GM19438 (cell line): Measurements from ENCODE around the gene CCDC13.

Experiments
- ATAC-seq: cut with Tn5 transposase; IDR thresholded peaks from one replicate; pipeline ENCODE4 v1.9.1; 2021; ENCODE audit warnings: low read depth; ENCODE audit not compliant: unreplicated experiment

Gene CCDC13

GRCh38 chr3:42801048-42801620, 28.1 kb upstream of the CCDC13 start:
- ATAC-seq: no peak

DNA sequence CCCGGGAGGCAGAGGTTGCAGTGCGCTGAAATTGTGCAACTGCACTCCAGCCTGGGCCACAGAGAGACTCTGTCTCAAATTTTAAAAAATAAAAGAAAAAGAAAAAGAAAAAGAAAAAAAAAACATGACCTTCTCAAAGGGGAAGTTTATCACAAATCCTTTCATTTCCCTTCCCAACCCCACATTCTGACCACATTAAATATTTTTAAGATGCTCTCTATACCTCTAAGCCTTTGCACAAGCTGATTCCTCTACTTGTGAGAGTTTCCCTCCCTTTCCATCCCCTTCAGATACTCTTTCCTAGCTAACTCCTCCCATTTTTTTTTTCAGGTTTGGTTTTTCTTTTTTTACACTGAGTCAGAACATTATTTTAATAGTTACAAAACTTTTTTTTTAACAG, 27.2 kb upstream of the CCDC13 start:
- ATAC-seq: no peak

DNA sequence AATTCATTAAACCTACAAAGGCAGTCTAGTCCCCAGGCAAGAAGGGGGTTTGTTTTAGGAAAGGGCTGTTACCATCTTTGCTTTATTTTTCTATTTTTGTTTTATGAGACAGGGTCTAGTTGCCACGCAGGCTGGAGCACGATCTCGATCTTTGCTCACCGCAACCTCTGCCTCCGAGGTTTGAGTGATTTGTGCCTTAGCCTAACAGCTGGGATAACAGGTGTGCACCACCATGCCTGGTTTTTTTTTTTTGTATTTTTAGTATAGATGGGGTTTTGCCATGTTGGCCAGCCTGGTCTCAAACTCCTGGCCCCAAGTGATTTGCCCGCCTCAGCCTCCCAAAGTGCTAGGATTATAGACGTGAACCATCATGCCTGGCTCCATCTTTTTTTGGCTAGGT, 26.3 kb upstream of the CCDC13 start:
- no peak for ATAC-seq

- no peak for ATAC-seq
These were observed 23.4 kb upstream of the CCDC13 start for GRCh38 chr3:42796332-42796885.

- no peak for ATAC-seq
These were observed 22.6 kb upstream of the CCDC13 start for GRCh38 chr3:42795621-42796181.

- no peak for ATAC-seq
These were observed 17.7 kb upstream of the CCDC13 start for GRCh38 chr3:42790714-42791229.

GRCh38 chr3:42786631-42787030, 13.6 kb upstream of the CCDC13 start:
- no peak for ATAC-seq

GRCh38 chr3:42786212-42786611, 13.2 kb upstream of the CCDC13 start:
- no peak for ATAC-seq

DNA sequence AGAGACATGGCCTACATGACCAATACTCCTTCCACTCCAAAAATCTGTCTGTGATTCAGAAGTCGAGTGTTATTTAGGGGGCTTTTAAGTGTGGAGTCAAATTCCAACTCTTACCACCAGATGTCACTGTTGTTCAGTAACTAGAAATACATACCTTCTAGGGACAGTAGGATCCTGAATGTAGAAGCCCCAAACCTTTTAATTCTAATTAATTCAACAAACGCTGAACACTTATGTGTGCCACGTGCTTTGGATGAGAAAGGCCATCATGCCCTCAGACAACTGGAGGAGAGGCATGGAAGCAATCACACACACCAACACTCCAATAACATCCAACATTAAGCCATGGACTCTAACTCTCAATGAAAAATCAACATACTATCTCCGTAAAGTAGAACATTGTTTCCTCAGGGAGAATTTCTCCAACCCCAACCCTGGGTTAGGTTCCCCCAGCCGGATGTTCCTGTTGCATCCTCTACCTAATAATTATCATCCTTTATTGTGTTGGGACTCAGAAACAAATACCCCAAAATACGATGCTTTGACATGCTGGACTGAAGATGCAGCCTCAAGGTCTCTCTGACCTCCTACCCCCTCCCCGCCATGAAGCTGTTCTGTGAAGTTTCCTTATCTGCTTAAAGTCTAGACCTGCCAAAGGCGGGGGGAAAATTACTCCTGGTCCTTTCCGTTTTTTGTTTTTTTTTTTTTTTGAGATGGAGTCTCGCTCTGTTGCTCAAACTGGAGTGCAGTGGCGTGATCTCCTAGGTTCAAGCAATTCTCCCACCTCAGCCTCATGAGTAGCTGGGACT, 8.0 kb upstream of the CCDC13 start:
- ATAC-seq: no peak

DNA sequence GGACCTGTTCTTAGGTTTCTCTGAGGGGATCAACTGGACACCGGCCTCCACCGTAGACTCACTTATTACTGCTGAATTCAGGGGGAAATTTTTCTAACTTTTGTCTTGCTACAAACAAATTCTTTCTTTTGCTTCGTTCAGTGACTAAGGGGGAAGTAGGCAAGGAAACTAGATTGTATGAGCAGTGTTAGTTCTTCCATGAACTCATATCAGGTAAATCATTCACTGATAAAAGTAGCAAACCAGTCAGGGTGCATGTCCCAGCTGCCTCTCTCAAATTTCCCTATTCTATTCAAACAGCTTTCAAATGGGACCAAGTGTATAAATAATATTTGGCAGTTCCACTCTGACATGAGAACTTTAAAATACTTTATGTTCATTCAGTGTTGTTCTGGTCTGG, 7.3 kb upstream of the CCDC13 start:
- no peak for ATAC-seq

GRCh38 chr3:42778644-42779043, 5.6 kb upstream of the CCDC13 start:
- ATAC-seq: no peak

DNA sequence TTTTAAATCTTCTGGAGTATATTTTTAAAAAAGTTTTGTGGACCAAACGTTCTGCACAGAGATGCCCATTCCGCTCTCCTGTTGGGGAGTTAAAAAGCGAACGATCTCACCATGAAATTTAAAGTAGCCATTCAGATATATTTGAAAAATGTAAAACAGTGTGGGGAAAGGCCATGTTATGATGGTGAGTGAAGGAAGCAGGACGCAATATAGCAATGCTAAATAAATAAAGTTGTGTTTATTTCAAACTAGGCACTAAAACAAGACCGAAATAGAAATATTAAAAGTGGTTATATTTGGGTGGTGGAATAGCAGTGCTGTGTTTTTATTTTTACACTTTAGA, 327 bp upstream of the CCDC13 start:
- no peak for ATAC-seq

GRCh38 chr3:42771271-42771670, 1.8 kb downstream of the CCDC13 start:
- ATAC-seq: no peak

DNA sequence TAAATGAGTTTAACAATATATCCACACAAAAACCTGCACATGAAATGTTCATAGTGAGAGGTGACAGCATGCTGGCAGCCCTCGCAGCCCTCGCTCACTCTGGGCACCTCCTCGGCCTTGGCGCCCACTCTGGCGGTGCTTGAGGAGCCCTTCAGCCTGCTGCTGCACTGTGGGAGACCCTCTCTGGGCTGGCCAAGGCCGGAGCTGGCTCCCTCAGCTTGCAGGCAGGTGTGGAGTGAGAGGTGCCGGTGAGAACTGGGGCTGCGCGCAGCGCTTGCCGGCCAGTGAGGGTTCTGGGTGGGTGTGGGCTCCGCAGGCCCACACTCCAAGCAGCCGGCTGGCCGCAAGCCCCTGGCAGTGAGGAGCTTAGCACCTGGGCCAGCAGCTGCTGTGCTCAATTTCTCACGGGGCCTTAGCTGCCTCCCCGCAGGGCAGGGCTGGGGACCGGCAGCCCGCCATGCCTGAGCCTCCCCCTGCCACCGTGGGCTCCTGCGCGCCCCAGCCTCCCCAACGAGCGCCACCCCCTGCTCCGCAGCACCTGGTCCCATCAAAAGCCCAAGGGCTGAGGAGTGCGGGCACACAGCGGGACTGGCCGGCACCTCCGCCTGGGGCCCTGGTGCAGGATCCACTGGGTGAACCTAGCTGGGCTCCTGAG, 3.4 kb downstream of the CCDC13 start:
- no peak for ATAC-seq

GRCh38 chr3:42764561-42765295, 8.3 kb downstream of the CCDC13 start:
- ATAC-seq: no peak

DNA sequence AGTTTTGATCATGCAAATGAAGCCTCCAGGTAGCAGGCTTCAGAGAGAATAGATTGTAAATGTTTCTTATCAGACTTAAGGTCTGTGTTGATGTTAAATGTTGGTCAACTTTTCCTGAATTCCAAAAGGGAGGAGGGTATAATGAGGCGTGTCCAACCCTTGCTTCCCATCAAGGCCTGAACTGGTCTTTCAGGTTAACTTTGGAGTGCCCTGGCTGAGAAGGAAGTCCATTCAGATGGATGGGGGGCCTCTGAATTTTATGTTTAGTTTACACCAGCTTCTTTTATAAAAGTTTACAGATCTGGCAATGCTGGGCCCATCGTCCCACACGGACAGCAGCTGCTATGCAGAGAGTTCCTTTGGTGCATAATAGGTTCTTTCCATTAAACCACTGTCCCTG, 8.9 kb downstream of the CCDC13 start:
- no peak for ATAC-seq

DNA sequence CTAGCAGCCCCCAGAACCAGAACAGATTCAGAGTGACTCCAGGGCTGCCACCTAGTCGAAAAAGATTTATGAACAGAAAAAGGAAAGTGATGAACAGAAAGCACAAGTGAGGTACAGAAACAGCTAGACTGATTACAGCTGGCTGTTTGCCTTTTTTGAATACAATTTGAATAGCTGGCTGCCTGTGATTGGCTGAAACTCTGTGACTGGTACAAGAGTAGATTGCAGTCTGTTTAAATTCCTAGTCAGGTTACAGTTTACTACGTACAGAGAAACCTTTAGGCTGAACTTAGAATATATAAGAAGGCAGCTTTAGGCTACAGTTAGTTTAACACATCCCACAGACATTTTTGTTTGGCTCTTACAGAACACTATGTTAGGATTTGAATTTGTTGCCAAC, 10.0 kb downstream of the CCDC13 start:
- no peak for ATAC-seq

DNA sequence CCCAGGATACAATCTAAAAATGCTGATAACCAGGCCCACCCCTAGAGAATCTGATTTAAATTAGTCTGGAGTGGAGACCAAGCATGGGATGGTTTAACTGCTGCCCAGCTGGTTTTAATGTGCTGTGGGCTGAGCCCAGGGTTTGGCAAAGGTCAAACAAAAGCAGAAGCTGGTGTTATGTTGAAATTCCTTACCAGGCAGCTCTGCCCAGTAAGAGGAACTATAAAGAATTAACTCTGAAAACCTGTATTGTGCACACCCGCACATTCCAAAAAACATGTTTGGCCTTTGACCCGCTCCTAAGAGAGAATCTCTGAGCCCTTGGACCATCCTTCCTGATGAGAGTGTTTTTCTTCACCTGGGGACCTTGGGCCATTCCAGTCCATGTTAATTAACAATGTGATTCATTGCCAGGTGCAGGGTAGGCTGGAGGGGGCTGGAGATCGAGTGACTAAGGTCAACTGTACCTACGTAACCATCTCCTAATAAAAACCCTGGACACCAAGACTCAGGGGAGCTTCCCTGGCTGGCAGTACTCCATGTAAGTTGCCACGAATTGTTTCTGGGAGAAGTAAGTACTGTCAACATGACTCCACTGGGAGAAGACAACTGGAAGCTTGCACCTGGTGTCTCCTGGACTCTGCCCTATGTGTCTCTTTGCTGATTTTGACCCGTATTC, 10.9 kb downstream of the CCDC13 start:
- no peak for ATAC-seq

- ATAC-seq: no peak
These were observed 14.9 kb downstream of the CCDC13 start for GRCh38 chr3:42758126-42758525.

- no peak for ATAC-seq
These were observed 16.3 kb downstream of the CCDC13 start for GRCh38 chr3:42756681-42757213.
